HG03575 (cell line): ENCODE results near the gene IL1A.

ENCODE experiments used
- ATAC-seq: cut with Tn5 transposase; IDR thresholded peaks from one replicate; pipeline ENCODE4 v1.9.1; 2021; ENCODE audit not compliant: unreplicated experiment, insufficient number of reproducible peaks, low FRiP score; ENCODE audit errors: extremely low read depth

IL1A gene

DNA sequence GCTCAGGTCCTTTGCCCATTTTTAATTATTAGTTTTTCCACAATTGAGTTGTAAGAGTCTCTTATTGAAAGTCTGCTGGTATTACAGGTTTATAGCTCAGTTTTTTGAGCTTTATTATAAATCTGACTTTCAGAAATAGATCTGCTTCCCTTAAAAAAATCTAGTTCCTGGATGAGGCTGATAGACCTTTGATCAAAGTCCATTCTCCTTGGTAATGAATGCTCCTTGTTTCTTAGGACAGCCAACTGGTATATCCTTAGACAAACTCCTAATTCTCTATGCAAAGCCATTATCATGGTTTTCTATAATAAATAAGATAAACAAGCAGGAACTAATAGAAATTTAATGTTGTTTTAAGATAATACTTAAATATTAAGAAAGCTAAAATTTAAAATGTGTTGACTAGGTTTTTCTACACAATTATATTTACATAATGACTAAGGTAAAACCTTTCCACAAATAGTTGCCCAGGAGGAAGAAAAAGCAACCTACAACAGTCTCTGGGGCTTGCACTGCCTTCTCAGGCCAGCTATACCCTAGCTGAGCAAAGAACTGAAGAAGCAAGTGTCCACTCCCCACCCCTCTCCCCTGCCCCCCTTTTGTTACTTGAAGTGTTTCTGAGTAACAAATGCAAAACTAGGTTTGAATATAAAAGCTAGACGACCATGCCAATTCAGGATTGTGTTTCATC lies 46.6 kb downstream of the IL1A start:
- no peak for ATAC-seq

DNA sequence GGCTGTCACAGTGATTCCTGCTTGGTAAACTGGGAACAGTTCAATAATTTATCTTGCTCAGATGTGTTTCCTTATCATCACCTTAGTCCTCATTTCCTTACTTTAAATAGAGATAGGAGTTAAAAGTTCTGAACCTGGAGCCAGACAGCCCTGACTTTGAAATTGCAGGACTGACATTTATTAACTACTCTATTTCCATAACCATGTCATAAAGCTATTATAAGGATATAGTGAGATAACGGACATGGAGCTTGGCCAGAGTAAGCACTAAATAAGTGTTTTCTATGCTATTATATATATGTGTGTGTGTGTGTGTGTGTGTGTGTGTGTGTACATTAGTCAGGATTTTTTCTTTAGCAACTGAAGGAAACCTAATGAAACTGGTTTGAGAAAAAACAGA lies 50.4 kb downstream of the IL1A start:
- ATAC-seq = no peak

DNA sequence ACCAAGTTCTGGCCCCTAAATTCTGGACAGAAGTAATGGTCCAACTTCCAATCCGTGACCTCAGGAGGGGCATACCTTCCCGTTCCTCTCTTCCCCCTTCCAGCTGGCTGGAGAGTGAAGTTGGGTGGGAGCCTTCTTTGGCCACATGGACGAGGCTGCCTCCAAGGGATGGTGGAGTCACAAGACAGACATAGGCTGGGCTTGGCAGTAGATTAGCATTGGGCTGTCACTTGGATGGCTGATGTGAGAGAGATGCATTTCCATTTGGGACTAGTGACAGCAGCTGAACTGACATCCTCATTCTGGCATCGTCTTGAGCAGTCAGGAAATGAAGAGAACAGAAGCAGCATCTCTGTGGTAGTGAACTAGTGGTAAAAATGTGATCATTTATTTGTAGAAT lies 50.8 kb downstream of the IL1A start:
- ATAC-seq = no peak

DNA sequence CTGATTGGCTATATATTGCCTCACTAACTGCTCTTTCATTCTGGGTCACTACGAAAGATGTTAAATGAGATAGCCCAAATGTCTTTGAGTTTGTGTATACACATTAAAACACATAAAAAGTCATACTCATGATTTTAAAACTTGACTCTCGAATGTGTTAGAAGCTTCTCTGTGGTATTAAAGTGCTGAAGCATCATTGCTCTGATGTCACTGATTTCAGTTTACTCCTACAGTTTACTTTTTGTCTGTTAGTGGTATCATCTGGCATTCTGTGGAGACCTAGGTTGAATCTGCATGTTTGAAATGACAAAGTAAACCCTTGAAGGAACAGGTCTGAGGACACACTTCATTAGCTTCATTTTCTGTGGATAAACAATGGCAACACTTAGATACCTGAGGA lies 52.8 kb downstream of the IL1A start:
- ATAC-seq = no peak

- no peak for ATAC-seq
Observed at GRCh38 chr2:112730791-112731190, 53.5 kb downstream of the IL1A start.

GRCh38 chr2:112730216-112730615 lies 54.1 kb downstream of the IL1A start:
- no peak for ATAC-seq

GRCh38 chr2:112728378-112729175 lies 55.7 kb downstream of the IL1A start:
- no peak for ATAC-seq

- ATAC-seq = no peak
Observed at GRCh38 chr2:112728029-112728362, 56.3 kb downstream of the IL1A start.

DNA sequence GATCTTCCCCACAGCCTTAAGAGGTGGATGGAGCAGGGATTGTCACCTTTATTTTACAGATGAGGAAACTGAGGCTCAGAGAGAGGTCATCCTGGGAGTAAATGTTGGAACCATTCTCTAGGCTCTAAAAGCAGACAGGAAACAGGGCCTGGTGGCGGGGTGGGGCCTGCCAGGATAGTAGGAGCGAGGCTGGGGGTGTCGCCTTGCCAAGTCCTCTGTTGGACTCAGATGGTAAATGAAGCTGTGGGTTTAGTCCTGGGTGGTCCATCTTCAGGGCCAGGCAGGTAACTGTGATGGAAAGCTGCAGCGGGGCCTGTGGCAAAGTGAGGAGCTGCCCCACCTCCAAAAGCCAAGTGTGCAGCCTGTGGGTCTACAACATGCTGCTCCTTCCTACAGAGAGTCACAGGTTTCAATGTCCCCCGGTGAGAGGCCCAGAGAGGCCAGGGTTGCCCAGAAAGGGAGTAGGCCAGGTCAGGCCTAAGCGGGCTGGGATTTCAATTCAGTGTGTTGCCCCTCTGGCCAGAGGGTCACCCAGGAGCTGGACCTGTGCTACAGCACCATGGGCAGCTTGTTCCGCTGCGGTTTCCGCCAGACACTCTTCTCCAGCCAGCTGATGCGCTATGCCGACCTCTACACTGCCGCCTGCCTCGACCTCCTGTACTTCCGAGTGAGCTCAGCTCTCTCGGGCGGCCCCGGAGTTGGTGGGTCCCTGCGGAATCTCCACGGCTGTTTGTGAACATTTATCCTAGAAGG lies 56.8 kb downstream of the IL1A start:
- no peak for ATAC-seq

- ATAC-seq = no peak
Observed at GRCh38 chr2:112726487-112727190, 57.7 kb downstream of the IL1A start.

DNA sequence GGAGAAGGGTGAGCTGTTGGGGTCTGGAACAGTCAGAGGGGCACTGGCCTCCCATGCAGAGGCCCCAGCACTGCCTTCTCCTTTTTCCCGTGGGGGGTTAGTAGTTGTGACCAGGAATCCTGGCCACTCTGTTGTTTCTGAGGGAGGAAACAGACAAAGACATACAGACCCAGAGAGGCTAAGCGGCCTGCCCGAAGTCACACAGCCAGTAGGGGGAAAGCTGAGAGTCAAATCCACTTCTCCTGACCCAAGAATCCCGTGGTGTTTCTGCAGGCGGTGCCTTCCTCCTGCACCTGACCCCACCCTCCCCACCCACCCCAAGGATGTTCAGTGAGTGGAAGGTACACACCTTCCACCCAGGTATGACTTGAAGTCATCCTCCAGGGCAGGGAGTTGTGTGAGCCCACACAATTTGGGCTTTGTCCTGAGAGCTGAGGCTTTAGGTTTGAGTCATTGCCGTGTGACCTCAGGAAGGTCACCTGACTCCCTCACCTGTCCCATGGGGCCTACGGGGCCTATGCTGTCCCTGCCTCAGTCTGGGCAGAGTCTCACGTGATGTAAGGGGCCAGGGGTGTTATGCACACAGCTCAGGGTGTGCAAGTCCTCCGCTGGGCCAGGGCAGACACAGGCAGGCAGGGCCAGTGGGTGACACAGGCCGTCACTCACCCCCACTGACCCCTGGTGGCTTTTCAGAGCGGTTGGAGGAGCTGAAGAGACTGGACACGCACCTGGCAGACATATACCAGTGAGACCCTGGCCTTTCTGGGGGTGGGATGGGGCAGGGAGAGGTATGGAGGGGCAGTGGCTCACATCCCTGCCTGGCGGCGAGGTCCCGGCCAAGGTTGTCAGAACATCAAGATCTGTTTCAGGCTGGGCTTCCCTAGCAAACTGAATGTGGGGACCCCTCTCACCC lies 58.5 kb downstream of the IL1A start:
- ATAC-seq = no peak

- ATAC-seq = no peak
Observed at GRCh38 chr2:112724591-112725525, 59.4 kb downstream of the IL1A start.

DNA sequence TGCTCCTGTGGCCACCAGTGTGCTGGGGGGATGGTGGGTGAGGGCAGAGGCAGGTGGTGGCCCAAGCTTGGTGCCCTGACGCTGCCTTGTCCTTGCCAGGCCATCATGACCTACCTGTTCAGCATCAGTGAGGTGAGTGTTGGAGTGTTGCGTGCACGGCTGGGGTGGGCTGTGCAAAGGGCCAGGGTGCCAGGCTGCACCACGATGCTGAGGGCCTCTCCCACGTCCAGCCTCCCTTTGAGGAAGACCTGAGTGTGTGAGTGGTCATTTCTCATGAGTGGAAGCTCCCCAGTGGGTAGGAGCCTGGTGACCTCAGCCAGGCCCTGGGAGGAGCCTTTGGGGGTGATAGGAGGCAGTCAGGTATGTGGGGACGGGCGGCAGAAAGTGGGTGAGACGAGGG lies 60.3 kb downstream of the IL1A start:
- ATAC-seq = no peak
